Right atrium auricular region (tissue), 2 donors: Measurements from ENCODE around the gene FAM181B. TPM values are rescaled to one million over a fixed set of nuclear protein-coding genes. Genes with fewer than 3 reads are reported as not detected.
A peak's percentile ranks its signal among the peaks of the same experiment; 100 is the strongest.

Experiments used
- DNase-seq: peaks from one replicate; pipeline ENCODE4 v3.0.0-alpha.2; 2019; ENCODE audit warnings: low spot score
- H3K27ac ChIP-seq, 2 donors: fragments of 200-600 bp; sonication (generic); 1 replicate in 1 of 2; 2 replicates in 1 of 2; pipeline ENCODE4 v1.5.1; 2016 to 2019
- H3K27me3 ChIP-seq, 2 donors: fragments of 200-600 bp; sonication (generic); one replicate each; pipeline versions ENCODE4 v1.5.1 to v1.6.0; 2017 to 2019
- H3K36me3 ChIP-seq: fragments of 200-600 bp; sonication (generic); one replicate; pipeline ENCODE4 v1.5.1; 2016
- H3K4me1 ChIP-seq, 2 donors: fragments of 200-600 bp; sonication (generic); one replicate each; pipeline versions ENCODE4 v1.5.1 to v1.6.0; 2017 to 2019
- H3K4me3 ChIP-seq, 2 donors: fragments of 200-600 bp; sonication (generic); 1 replicate in 1 of 2; 2 replicates in 1 of 2; pipeline ENCODE4 v1.5.1; 2017 to 2019; ENCODE audit warnings: mild to moderate bottlenecking in 1 of 2, moderate library complexity in 1 of 2
- H3K9me3 ChIP-seq, 2 donors: fragments of 200-600 bp; sonication (generic); one replicate each; pipeline ENCODE4 v1.5.1; 2019
- CTCF ChIP-seq, 2 donors: fragments of 200-600 bp; sonication (generic); IDR thresholded peaks; one replicate each; pipeline ENCODE4 v1.5.1; 2019; ENCODE audit warnings: antibody characterized with exemption in 2 of 2
- total RNA-seq, 2 donors: library from RNA; depleted of rRNA; stranded (reverse); fragments of >200 nt; gene quantifications; one replicate each; pipeline ENCODE4 v1.1.0, GENCODE V29; 2016

The FAM181B gene
- total RNA-seq, 2 donors from 2014 or later: 2.4 to 3.7 TPM

- no peak overlapping the region for H3K27ac ChIP-seq
- no peaks in the 10 kb centered on the region for H3K9me3 ChIP-seq
- no peaks in the 10 kb centered on the region for H3K4me1 ChIP-seq
- no peak overlapping the region for H3K4me3 ChIP-seq
- DNase-seq: no peak
- TF ChIP-seq CTCF (IDR thresholded peaks at IDR 0.05): no peak
- H3K27me3 ChIP-seq: no peaks in the 10 kb centered on the region
- H3K36me3 ChIP-seq: no peaks in the 10 kb centered on the region
Observed at GRCh38 chr11:82750643-82751139, 17.0 kb upstream of the FAM181B start.

GRCh38 chr11:82747471-82747870, 13.8 kb upstream of the FAM181B start:
- Histone ChIP-seq H3K27ac (no peak overlapping the region), H3K27me3 (no peaks in the 10 kb centered on the region), H3K9me3 (no peaks in the 10 kb centered on the region), H3K4me3 (no peak overlapping the region), H3K4me1 (no peaks in the 10 kb centered on the region), H3K36me3 (no peaks in the 10 kb centered on the region)
- DNase-seq: no peak
- TF ChIP-seq CTCF (IDR thresholded peaks at IDR 0.05): no peak

GRCh38 chr11:82738091-82738490, 4.4 kb upstream of the FAM181B start:
- Histone ChIP-seq H3K27ac (no peak overlapping the region), H3K27me3 (no peaks in the 10 kb centered on the region), H3K36me3 (no peaks in the 10 kb centered on the region), H3K4me1 (no peaks in the 10 kb centered on the region), H3K9me3 (no peaks in the 10 kb centered on the region), H3K4me3 (no peak overlapping the region)
- TF ChIP-seq CTCF (IDR thresholded peaks at IDR 0.05): no peak
- no peak for DNase-seq

- Histone ChIP-seq H3K27ac (peak overlapping the region; percentile 73 to 74), H3K4me3 (peak overlapping the region; percentile 65 to 66), H3K9me3 (no peaks in the 10 kb centered on the region), H3K4me1 (peaks cover 0 to 11% of the 10 kb centered on the region in 2 donors), H3K36me3 (no peaks in the 10 kb centered on the region), H3K27me3 (peaks cover 0 to 5% of the 10 kb centered on the region in 2 donors)
- no peak for DNase-seq
- no peak for TF ChIP-seq CTCF (IDR thresholded peaks at IDR 0.05)
Observed at GRCh38 chr11:82734120-82734479, 436 bp upstream of the FAM181B start.

GRCh38 chr11:82732734-82733443, 775 bp downstream of the FAM181B start:
- H3K4me3 ChIP-seq: peak overlapping the region; percentile 65 to 66
- no peaks in the 10 kb centered on the region for H3K36me3 ChIP-seq
- H3K27ac ChIP-seq: peak overlapping the region; percentile 73 to 74
- H3K4me1 ChIP-seq: peaks cover 0 to 11% of the 10 kb centered on the region in 2 donors
- DNase-seq: no peak
- H3K9me3 ChIP-seq: no peaks in the 10 kb centered on the region
- peaks cover 0 to 5% of the 10 kb centered on the region in 2 donors for H3K27me3 ChIP-seq
- TF ChIP-seq CTCF (IDR thresholded peaks at IDR 0.05): no peak

- H3K4me3 ChIP-seq: peak overlapping the region; percentile 65 to 66
- H3K9me3 ChIP-seq: no peaks in the 10 kb centered on the region
- peaks cover 0 to 5% of the 10 kb centered on the region in 2 donors for H3K27me3 ChIP-seq
- TF ChIP-seq CTCF (IDR thresholded peaks at IDR 0.05): no peak
- DNase-seq: no peak
- no peaks in the 10 kb centered on the region for H3K36me3 ChIP-seq
- peak overlapping the region; percentile 57 to 74 for H3K27ac ChIP-seq
- H3K4me1 ChIP-seq: peaks cover 0 to 11% of the 10 kb centered on the region in 2 donors
Observed at GRCh38 chr11:82732348-82732733, 1.3 kb downstream of the FAM181B start.
